ENCODE measurements around the gene TUFM.
"Not testable (repeated sequence)": the region's sequence is repeated elsewhere in the genome, so short reads cannot be mapped to it uniquely, and the experiment has no call there.

TUFM gene

GRCh38 chr16:28823873-28824716 is 22.1 kb downstream of the TUFM start:
- in situ Hi-C loops (cut with MboI; ENCODE audit: low pct_unique_long_range_greater_than_20kb, low sequenced_read_pairs, unreplicated experiment): no loop called here
- TF ChIP-seq CTCF (IDR thresholded peaks at IDR 0.05; ENCODE audit: extremely low read depth, insufficient read depth, missing control alignments): peak; percentile 25
- peak; percentile 97 for DNase-seq (ENCODE audit: low spot score)

DNA sequence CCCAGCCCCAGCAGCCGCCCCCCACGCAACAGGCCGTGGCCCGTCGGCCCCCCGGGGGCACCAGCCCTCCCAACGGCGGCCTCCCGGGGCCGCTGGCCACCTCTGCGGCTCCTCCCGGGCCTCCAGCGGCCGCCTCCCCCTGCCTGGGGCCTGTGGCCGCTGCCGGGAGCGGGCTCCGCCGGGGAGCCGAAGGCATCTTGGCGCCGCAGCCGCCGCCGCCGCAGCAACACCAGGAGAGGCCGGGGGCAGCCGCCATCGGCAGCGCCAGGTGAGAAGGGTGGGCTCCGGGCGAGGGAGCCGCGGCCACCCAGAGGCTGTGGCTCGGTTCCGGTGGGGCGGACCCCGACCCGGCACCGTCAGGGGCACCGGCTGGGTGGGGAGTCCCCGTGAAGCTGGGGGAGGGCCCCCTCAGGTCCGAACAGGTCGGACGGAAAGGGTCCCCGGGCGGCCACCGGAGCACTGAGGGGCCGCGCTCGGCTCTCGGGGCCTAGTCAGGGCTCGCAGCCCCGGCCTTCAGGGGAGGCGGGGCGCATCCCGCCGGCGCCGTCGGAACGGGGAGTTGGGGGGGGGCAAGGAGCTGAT is 22.8 kb downstream of the TUFM start:
- TF ChIP-seq CTCF (IDR thresholded peaks at IDR 0.05; ENCODE audit: extremely low read depth, insufficient read depth, missing control alignments): no peak

DNA sequence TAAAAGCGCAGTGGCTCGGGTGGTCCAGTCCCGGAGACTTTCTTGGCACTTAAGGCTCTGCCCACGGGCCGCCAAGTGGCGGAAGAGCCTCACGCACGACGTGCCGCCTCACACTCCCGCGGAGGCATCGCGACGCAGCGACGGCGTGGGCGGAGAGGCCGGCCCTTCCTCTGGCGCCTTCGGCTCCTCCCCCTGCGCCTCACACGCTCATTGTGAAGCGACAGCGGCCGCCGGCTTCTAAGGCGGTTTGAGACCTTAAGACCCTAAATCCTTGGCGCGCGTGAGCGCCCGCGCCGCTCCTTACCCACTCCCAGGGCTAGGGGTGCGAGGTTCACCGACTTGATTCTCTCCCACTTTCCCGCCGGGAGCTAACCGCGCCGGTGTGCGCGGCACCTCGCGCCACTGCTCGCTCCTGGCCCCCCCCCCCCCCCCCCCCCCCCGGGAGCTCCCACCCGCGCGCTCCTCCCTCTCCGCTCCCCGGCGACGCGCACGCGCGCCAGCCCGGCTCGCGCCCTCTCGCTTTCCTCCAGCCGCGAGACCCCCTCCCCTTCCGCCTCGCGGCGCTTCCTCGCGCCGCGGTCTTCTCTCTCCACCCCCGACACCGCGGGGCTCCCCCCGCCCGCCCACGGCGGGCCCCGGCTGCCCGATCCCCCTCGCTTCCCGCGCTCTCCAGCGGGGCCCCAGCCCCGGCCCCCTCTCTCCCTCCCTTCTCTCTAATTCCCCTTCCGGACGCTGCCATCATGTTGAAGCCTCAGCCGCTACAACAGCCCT is 23.4 kb downstream of the TUFM start, which contains the start of gene ATXN2L:
ATXN2L (plus strand) TSS at position 480 of the 771 bp plus-strand sequence; CDS start at position 741, 261 bp downstream.
- TF ChIP-seq CTCF (IDR thresholded peaks at IDR 0.05; ENCODE audit: extremely low read depth, insufficient read depth, missing control alignments): no peak
- DNase-seq (ENCODE audit: low spot score): peak; percentile 95
- in situ Hi-C loops (cut with MboI; ENCODE audit: low pct_unique_long_range_greater_than_20kb, low sequenced_read_pairs, unreplicated experiment): no loop called here

More for the DNA sequence above, 22.8 kb downstream of the TUFM start:
- in situ Hi-C loops (cut with MboI; ENCODE audit: low pct_unique_long_range_greater_than_20kb, low sequenced_read_pairs, unreplicated experiment): no loop called here
- no peak for DNase-seq (ENCODE audit: low spot score)

DNA sequence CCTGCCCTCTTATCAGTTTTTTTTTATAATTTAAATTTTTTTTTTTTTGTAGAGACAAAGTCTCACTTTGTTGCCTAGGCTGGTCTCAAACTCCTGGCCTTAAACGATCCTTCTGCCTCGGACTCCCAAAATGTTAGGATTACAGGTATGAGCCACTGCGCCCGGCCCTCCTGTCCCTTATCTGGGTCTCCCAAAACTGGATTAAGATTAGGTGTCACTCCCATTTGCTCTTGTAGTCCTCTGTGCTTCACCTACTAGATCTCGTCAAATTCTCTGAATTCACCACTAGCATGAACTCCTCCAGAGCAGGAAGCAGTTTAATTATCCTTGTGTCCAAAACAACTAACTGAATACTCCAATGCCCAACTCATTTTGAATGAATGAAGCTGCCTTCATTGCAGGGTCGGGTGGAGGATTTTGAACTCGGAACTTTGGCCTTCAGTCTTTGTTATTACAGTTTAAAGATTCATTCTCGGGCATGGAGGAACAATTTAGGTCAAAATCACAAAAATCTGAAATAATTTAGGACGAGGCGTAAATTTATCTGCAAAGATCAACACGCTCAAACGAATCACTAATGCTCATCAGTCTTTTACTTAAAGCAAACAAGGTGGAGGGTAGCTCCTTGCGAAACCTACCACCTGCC is 24.2 kb downstream of the TUFM start:
- DNase-seq (ENCODE audit: low spot score): no peak
- in situ Hi-C loops (cut with MboI; ENCODE audit: low pct_unique_long_range_greater_than_20kb, low sequenced_read_pairs, unreplicated experiment): no loop called here
- no peak for TF ChIP-seq CTCF (IDR thresholded peaks at IDR 0.05; ENCODE audit: extremely low read depth, insufficient read depth, missing control alignments)

GRCh38 chr16:28820546-28820945 is 25.6 kb downstream of the TUFM start:
- DNase-seq (ENCODE audit: low spot score); in situ Hi-C loops (cut with MboI; ENCODE audit: low pct_unique_long_range_greater_than_20kb, low sequenced_read_pairs, unreplicated experiment): not testable (repeated sequence)

GRCh38 chr16:28820016-28820415 is 26.1 kb downstream of the TUFM start:
- TF ChIP-seq CTCF (IDR thresholded peaks at IDR 0.05; ENCODE audit: extremely low read depth, insufficient read depth, missing control alignments): no peak
- no peak for DNase-seq (ENCODE audit: low spot score)
- in situ Hi-C loops (cut with MboI; ENCODE audit: low pct_unique_long_range_greater_than_20kb, low sequenced_read_pairs, unreplicated experiment): no loop called here

DNA sequence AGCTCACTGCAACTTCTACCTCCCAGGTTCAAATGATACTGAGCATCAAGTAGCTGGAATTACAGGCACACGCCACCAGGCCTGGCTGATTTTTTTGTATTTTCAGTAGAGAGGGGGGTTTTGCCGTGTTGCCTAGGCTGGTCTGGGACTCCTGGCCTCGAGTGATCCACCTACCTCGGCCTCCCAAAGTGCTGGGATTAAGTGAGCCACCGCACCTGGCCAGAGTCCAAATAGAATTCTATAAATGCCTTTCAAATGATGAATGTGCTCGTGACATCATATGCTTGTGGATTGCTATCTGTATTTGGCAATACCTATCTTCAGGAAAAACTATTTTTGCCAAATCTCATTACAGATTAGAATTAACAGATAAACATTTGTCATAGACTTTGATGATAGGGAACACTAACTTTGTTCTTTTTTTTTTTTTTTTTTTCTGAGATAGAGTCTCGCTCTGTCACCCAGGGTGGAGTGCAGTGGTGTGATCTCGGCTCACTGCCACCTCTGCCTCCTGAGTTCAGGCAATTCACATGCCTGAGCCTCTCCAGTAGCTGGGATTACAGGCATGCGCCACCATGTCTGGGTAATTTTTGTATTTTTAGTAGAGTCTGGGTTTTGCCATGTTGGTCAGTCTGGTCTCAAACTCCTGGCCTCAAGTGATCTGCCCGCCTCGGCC is 38.6 kb downstream of the TUFM start:
- in situ Hi-C loops (cut with MboI; ENCODE audit: low pct_unique_long_range_greater_than_20kb, low sequenced_read_pairs, unreplicated experiment); DNase-seq (ENCODE audit: low spot score): not testable (repeated sequence)
